Activated CD4-positive, alpha-beta T cell treated with anti-CD3 and anti-CD28 coated beads, Interleukin-2, amount 10 ng/mL, durations not matched to agents 24 days and 14 days (primary cell): ENCODE results near the gene SEPSECS. TPM values are rescaled to one million over a fixed set of nuclear protein-coding genes. Genes with fewer than 3 reads are reported as not detected.

Source experiments
- DNase-seq: peaks from one replicate; pipeline ENCODE4 v3.0.0; 2022
- H3K27ac Mint-ChIP-seq: one replicate; pipeline ENCODE4 v1.8.0; 2022; ENCODE audit warnings: mild to moderate bottlenecking, mixed read lengths
- H3K27me3 Mint-ChIP-seq: one replicate; pipeline ENCODE4 v1.8.0; 2022; ENCODE audit warnings: mixed read lengths
- H3K36me3 Mint-ChIP-seq: one replicate; pipeline ENCODE4 v1.8.0; 2022; ENCODE audit warnings: low read depth, mild to moderate bottlenecking, mixed read lengths
- H3K4me1 Mint-ChIP-seq: one replicate; pipeline ENCODE4 v1.8.0; 2021; ENCODE audit warnings: mixed read lengths
- H3K4me3 Mint-ChIP-seq: one replicate; pipeline ENCODE4 v1.8.0; 2022; ENCODE audit warnings: mild to moderate bottlenecking, moderate library complexity, mixed read lengths
- H3K9me3 Mint-ChIP-seq: one replicate; pipeline ENCODE4 v1.8.0; 2021; ENCODE audit warnings: mixed read lengths
- intact Hi-C: fragments of 100-400 bp; cut with micrococcal nuclease; formaldehyde crosslinking; loops from one replicate; pipeline ENCODE4 v1.15.1; 2023
- total RNA-seq: library from RNA; stranded (reverse); gene quantifications from 2 replicates; pipeline ENCODE4 v1.2.3, GENCODE V29; 2022

Gene SEPSECS
- total RNA-seq, 1 donor from 2014 or later, result 13.2 TPM

- no peaks in the 10 kb centered on the region for H3K4me1 Mint-ChIP-seq
- no peak overlapping the region for H3K27ac Mint-ChIP-seq
- no peak overlapping the region for H3K4me3 Mint-ChIP-seq
- H3K27me3 Mint-ChIP-seq, result no peaks in the 10 kb centered on the region
- intact Hi-C loops, result no loop called here
- H3K9me3 Mint-ChIP-seq, result no peaks in the 10 kb centered on the region
- no peaks in the 10 kb centered on the region for H3K36me3 Mint-ChIP-seq
- no peak for DNase-seq
These were observed 48.5 kb downstream of the SEPSECS start for GRCh38 chr4:25111648-25112196.

DNA sequence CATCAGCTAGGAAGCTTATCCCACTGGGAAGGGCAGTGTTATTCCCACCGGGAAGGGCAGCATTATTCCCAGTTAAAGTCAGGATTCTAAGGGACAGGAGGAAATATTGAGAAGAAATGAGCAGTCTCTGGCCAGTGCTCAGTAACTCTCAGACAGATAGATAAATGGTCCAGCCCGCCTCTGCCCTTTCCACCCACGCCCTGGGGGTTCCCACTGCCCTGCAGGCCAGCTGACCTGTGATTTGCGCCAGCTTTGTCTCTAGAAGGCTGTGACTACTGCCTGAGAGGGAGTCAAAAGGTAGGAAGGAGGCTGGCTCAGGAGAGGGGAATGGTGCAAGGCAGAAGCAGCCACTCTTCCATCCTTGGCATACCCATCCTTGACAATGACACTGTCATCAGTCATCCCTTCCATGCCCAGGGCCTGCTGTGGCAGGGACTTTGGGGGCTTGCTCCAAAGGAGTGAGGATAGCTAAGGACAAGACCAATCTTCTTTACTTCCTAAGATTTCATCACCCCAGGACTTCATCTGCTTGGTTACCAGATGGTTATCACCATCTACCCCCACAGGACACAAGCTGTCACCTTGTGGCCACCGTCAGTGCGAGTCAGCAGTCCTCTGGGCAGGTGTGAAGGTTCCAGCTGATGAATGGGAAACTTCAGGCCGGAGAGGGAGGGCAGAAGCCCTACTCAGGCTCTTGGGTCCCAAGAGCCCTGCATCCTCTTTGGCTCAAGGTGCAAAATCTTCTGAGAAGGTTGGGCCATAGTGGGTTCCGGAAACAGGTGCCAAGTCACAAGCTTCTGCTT, 49.5 kb downstream of the SEPSECS start:
- Mint-ChIP-seq H3K27me3 (no peaks in the 10 kb centered on the region), H3K4me1 (no peaks in the 10 kb centered on the region), H3K36me3 (no peaks in the 10 kb centered on the region), H3K27ac (no peak overlapping the region), H3K4me3 (no peak overlapping the region), H3K9me3 (no peaks in the 10 kb centered on the region)
- intact Hi-C loops, result no loop called here
- DNase-seq, result no peak

- H3K4me3 Mint-ChIP-seq, result no peak overlapping the region
- H3K4me1 Mint-ChIP-seq, result no peaks in the 10 kb centered on the region
- no peaks in the 10 kb centered on the region for H3K36me3 Mint-ChIP-seq
- H3K27me3 Mint-ChIP-seq, result peaks cover 2% of the 10 kb centered on the region
- no peak overlapping the region for H3K27ac Mint-ChIP-seq
- intact Hi-C loops, result no loop called here
- H3K9me3 Mint-ChIP-seq, result no peaks in the 10 kb centered on the region
- no peak for DNase-seq
These were observed 50.7 kb downstream of the SEPSECS start for GRCh38 chr4:25109511-25109910.

GRCh38 chr4:25108556-25108955, 51.7 kb downstream of the SEPSECS start:
- Mint-ChIP-seq H3K4me1 (no peaks in the 10 kb centered on the region), H3K36me3 (no peaks in the 10 kb centered on the region)

GRCh38 chr4:25107827-25108516, 52.3 kb downstream of the SEPSECS start:
- Mint-ChIP-seq H3K27ac (no peak overlapping the region), H3K4me3 (no peak overlapping the region), H3K36me3 (no peaks in the 10 kb centered on the region), H3K4me1 (no peaks in the 10 kb centered on the region), H3K9me3 (no peaks in the 10 kb centered on the region), H3K27me3 (peaks cover 2% of the 10 kb centered on the region)
- no peak for DNase-seq
- intact Hi-C loops, result no loop called here

More at GRCh38 chr4:25108556-25108955, 51.7 kb downstream of the SEPSECS start:
- Mint-ChIP-seq H3K27me3 (peaks cover 2% of the 10 kb centered on the region), H3K4me3 (no peak overlapping the region), H3K9me3 (no peaks in the 10 kb centered on the region), H3K27ac (no peak overlapping the region)
- intact Hi-C loops, result no loop called here
- DNase-seq, result no peak

- no peaks in the 10 kb centered on the region for H3K36me3 Mint-ChIP-seq
- no peaks in the 10 kb centered on the region for H3K4me1 Mint-ChIP-seq
- peaks cover 2% of the 10 kb centered on the region for H3K27me3 Mint-ChIP-seq
- DNase-seq, result no peak
- no peak overlapping the region for H3K27ac Mint-ChIP-seq
- intact Hi-C loops, result no loop called here
- H3K9me3 Mint-ChIP-seq, result peaks cover 4% of the 10 kb centered on the region
- no peak overlapping the region for H3K4me3 Mint-ChIP-seq
These were observed 53.7 kb downstream of the SEPSECS start for GRCh38 chr4:25106363-25107151.

DNA sequence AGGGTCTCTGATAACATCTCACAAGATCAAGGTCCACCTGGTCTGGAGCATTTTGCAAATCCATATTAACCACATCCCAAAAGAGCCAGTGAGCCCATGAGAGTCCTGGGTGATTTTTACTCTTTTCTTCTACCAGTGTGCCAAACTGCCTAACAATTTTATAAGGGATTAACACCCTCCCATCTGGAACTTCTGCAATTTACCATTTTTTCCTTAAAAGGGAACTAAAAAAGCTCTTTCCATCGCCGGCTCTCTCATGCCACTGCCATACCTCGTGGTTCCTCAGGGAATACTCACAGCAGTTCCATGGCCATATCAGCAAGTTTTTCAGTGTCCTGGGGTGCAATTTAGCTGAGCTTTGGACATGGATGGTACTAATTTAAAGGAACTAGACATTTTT, 55.7 kb downstream of the SEPSECS start:
- no peak for DNase-seq
- H3K4me3 Mint-ChIP-seq, result no peak overlapping the region
- no peak overlapping the region for H3K27ac Mint-ChIP-seq
- peaks cover 2% of the 10 kb centered on the region for H3K27me3 Mint-ChIP-seq
- H3K36me3 Mint-ChIP-seq, result no peaks in the 10 kb centered on the region
- peaks cover 6% of the 10 kb centered on the region for H3K4me1 Mint-ChIP-seq
- H3K9me3 Mint-ChIP-seq, result peaks cover 9% of the 10 kb centered on the region
- intact Hi-C loops, result no loop called here

- no peak overlapping the region for H3K27ac Mint-ChIP-seq
- H3K4me3 Mint-ChIP-seq, result no peak overlapping the region
- DNase-seq, result no peak
- H3K9me3 Mint-ChIP-seq, result peaks cover 9% of the 10 kb centered on the region
- no peaks in the 10 kb centered on the region for H3K36me3 Mint-ChIP-seq
- H3K27me3 Mint-ChIP-seq, result peaks cover 2% of the 10 kb centered on the region
- intact Hi-C loops, result no loop called here
- H3K4me1 Mint-ChIP-seq, result peaks cover 9% of the 10 kb centered on the region
These were observed 56.8 kb downstream of the SEPSECS start for GRCh38 chr4:25103418-25103817.

GRCh38 chr4:25101836-25102235, 58.4 kb downstream of the SEPSECS start:
- H3K27ac Mint-ChIP-seq, result no peak overlapping the region

DNA sequence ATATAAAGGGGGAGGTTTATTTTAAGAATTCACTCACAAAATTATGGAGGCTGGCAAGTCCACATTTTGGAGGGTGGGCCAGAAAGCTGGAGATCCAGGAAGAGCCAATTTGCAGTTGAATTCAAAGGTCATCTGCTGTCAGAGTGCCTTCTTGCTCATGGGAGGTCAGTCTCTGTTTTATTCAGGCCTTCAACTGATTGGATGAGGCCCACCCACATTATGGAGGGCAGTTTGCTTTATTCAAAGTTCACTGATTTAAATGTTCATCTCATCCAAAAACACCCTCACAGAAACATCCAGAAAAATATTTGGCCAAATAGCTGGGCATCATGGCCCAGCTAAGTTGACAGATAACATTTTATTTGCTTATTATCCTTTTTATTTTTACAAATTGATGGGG, 59.5 kb downstream of the SEPSECS start:
- H3K4me1 Mint-ChIP-seq, result peaks cover 9% of the 10 kb centered on the region
- no peak overlapping the region for H3K4me3 Mint-ChIP-seq
- no peak for DNase-seq
- H3K27me3 Mint-ChIP-seq, result peaks cover 2% of the 10 kb centered on the region
- H3K27ac Mint-ChIP-seq, result no peak overlapping the region
- peaks cover 9% of the 10 kb centered on the region for H3K9me3 Mint-ChIP-seq
- intact Hi-C loops, result no loop called here
- H3K36me3 Mint-ChIP-seq, result no peaks in the 10 kb centered on the region

More at GRCh38 chr4:25101836-25102235, 58.4 kb downstream of the SEPSECS start:
- intact Hi-C loops, result no loop called here
- H3K36me3 Mint-ChIP-seq, result no peaks in the 10 kb centered on the region
- H3K4me3 Mint-ChIP-seq, result no peak overlapping the region
- peaks cover 9% of the 10 kb centered on the region for H3K9me3 Mint-ChIP-seq
- peaks cover 2% of the 10 kb centered on the region for H3K27me3 Mint-ChIP-seq
- peaks cover 9% of the 10 kb centered on the region for H3K4me1 Mint-ChIP-seq
- no peak for DNase-seq

DNA sequence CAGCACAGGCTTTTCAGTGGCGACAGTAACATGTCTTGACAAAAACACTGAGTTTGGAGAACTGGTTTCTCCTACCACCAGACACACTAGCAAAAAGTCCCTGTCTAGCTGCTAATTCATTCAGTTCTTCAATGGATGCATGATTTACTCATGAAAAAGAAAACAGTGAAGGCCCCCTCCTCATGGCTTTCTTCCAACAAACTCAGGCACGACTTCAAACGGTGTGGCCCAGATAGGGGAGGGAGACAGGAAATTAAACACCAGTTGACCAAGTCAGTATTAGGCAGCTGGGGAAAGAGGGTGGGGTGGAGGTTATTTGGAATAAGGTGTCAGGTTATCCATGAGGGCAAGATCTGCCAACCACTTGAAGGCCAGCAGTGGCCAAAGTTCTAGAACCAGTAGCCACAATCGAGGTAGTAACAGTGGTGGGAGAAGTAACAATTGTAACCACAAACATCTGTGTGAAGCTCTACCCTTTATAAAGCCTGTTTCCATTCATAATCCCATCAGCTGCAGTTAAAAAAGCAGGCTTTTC, 60.2 kb downstream of the SEPSECS start:
- no peak overlapping the region for H3K4me3 Mint-ChIP-seq
- peaks cover 9% of the 10 kb centered on the region for H3K9me3 Mint-ChIP-seq
- intact Hi-C loops, result no loop called here
- no peak for DNase-seq
- H3K27ac Mint-ChIP-seq, result no peak overlapping the region
- H3K27me3 Mint-ChIP-seq, result peaks cover 2% of the 10 kb centered on the region
- no peaks in the 10 kb centered on the region for H3K36me3 Mint-ChIP-seq
- H3K4me1 Mint-ChIP-seq, result peaks cover 9% of the 10 kb centered on the region

DNA sequence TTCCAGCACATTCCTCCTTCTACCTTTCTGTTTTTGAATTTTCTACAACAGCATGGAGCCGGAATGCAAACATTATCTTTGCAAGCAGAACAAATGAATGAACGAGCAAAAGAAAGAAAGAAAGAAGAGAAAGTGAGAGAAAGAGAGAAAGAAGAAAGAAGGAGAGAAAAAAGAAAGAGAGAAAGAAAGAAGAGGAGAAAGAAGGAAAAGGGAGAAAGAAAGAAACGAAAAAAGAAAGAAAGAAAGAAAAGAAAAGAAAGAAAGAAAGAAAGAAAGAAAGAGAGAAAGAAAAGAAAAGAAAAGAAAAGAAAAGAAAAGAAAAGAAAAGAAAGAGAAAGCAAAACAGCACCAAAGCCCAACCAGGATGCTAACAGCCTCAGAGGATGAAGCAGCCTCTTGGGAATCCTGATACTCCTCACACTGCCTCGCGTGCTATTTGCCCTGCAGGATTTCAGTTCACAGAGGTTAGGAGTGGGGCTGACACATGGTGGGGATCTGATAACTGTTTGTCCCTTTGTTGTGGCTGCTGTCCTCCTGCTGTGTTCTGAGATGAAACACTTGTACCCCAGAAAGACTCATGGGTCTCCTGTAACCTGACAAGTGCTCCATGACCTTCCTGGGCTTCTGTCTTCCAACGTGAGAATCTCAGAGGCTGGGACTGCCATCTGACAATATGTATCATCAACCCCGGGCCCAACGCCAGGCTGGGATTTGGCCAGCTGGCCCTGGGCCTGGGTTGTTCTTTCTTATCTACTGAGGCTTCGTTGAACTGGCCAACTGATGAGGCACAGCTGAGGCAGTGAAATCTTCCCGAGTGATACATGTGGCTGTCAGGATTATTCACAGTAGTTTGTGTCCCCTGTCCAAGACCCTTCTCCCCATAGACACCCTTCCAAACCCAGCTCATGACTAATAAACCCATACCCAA, 61.0 kb downstream of the SEPSECS start:
- Mint-ChIP-seq H3K27me3 (no peaks in the 10 kb centered on the region), H3K9me3 (peaks cover 11% of the 10 kb centered on the region), H3K36me3 (no peaks in the 10 kb centered on the region), H3K4me3 (no peak overlapping the region), H3K27ac (no peak overlapping the region), H3K4me1 (peaks cover 9% of the 10 kb centered on the region)
- intact Hi-C loops, result no loop called here
- DNase-seq, result no peak

DNA sequence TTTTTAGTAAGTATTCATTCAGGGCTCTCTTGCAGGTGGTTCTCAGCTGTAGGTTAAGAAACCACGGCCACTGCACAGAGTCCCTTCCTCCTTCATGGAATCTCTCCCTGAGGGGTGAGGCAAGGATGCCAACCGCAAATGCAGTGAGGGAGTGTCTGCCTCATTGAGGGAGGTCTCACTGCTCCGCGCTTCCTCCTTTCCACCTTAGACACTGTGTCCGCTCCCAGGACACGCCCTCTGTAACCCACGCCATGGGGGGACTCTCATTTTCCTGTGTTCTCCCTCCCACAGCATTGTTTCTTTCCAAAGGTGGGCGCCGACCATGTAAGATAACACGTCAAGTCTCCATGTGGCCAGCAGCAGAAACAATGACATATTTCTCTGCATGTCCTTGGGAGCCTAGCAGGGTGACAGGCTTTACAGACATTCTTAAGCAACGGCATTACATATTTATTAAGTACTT, 63.2 kb downstream of the SEPSECS start:
- DNase-seq, result no peak
- intact Hi-C loops, result no loop called here
- no peaks in the 10 kb centered on the region for H3K36me3 Mint-ChIP-seq
- peaks cover 19% of the 10 kb centered on the region for H3K9me3 Mint-ChIP-seq
- H3K4me1 Mint-ChIP-seq, result peaks cover 9% of the 10 kb centered on the region
- no peak overlapping the region for H3K27ac Mint-ChIP-seq
- H3K27me3 Mint-ChIP-seq, result no peaks in the 10 kb centered on the region
- H3K4me3 Mint-ChIP-seq, result no peak overlapping the region
